Loucy (cell line): ENCODE results near the gene TTC12.

Experiments
- H2AFZ ChIP-seq: fragments of 200-600 bp; sonication (generic); 2 replicates; pipeline ENCODE4 v1.6.0; 2016; ENCODE audit warnings: antibody characterized with exemption, mild to moderate bottlenecking, low read length, moderate library complexity
- H3F3A ChIP-seq: fragments of 200-600 bp; 2 replicates; pipeline ENCODE4 v1.6.0; 2016; ENCODE audit warnings: antibody characterized with exemption, low read depth, mild to moderate bottlenecking
- H3K27me3 ChIP-seq: fragments of 200-600 bp; sonication (generic); 2 replicates; pipeline ENCODE4 v1.6.1; 2014; ENCODE audit warnings: low read length, mild to moderate bottlenecking; ENCODE audit not compliant: insufficient read depth, poor library complexity, severe bottlenecking
- H3K36me3 ChIP-seq: fragments of 200-600 bp; sonication (generic); 2 replicates; pipeline ENCODE4 v1.6.1; 2016; ENCODE audit warnings: low read length; ENCODE audit not compliant: insufficient read depth
- H3K4me1 ChIP-seq: fragments of 200-600 bp; sonication (generic); 2 replicates; pipeline ENCODE4 v1.5.1; 2014; ENCODE audit warnings: low read length, mild to moderate bottlenecking; ENCODE audit not compliant: insufficient read depth, poor library complexity, severe bottlenecking
- H3K4me2 ChIP-seq: fragments of 200-600 bp; sonication (generic); 2 replicates; pipeline ENCODE4 v1.6.0; 2014; ENCODE audit warnings: antibody characterized with exemption, low read length, low read depth, mild to moderate bottlenecking; ENCODE audit not compliant: poor library complexity, severe bottlenecking
- H3K4me3 ChIP-seq: fragments of 200-600 bp; sonication (generic); 2 replicates; pipeline ENCODE4 v1.5.1; 2014; ENCODE audit warnings: low read length, mild to moderate bottlenecking, mixed read lengths; ENCODE audit not compliant: poor library complexity, severe bottlenecking
- H3K79me2 ChIP-seq: fragments of 200-600 bp; sonication (generic); 2 replicates; pipeline ENCODE4 v1.6.1; 2014; ENCODE audit warnings: low read length; ENCODE audit not compliant: insufficient read depth
- H3K9ac ChIP-seq: fragments of 200-600 bp; sonication (generic); 2 replicates; pipeline ENCODE4 v1.6.0; 2014; ENCODE audit warnings: mild to moderate bottlenecking, low read depth, low read length, moderate library complexity; ENCODE audit not compliant: poor library complexity, severe bottlenecking
- H3K9me2 ChIP-seq: fragments of 200-600 bp; sonication (generic); replicated peaks from 2 replicates; pipeline ENCODE4 v1.6.1; 2016; ENCODE audit warnings: low read depth, low read length, mixed read lengths
- H3K9me3 ChIP-seq: fragments of 200-600 bp; sonication (generic); 2 replicates; pipeline ENCODE4 v1.6.1; 2014; ENCODE audit warnings: mild to moderate bottlenecking, antibody characterized with exemption, low read length, low read depth; ENCODE audit not compliant: insufficient read depth
- H4K20me1 ChIP-seq: fragments of 200-600 bp; sonication (generic); 2 replicates; pipeline ENCODE4 v1.6.0; 2014; ENCODE audit warnings: antibody characterized with exemption, low read length, mild to moderate bottlenecking; ENCODE audit not compliant: insufficient read depth, poor library complexity, severe bottlenecking
- CTCF ChIP-seq: fragments of 200-600 bp; sonication (generic); conservative IDR thresholded peaks from 2 replicates; pipeline ENCODE4 v1.5.1; 2014; ENCODE audit warnings: mild to moderate bottlenecking, antibody characterized with exemption, low read length
- EZH2phosphoT487 ChIP-seq: fragments of 200-600 bp; IDR thresholded peaks from 2 replicates; pipeline ENCODE4 v1.6.1; 2018; ENCODE audit warnings: antibody characterized with exemption, mild to moderate bottlenecking, moderate library complexity, borderline replicate concordance

Gene TTC12

DNA sequence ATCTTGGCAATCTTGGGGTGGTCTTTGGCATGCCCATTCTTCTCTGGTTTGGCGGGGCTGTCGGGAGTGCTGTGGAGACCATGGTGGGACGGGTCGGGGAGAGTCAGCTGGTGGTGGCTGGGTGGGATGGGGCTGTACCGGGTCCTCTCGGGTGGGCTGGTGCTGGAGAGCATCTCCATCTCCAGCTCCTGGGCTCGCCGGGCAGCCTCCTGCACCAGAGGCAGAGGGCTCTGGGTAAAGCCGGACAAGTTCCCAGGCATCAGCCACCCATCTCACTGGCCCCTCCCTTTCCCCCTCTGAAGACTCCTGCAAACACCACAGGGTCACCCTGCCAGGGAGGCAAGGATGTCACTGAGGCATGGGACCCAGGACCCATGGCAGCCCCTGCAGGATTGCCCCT is 98.3 kb downstream of the TTC12 start:
- Histone ChIP-seq H3K9me3 (no peaks in the 10 kb centered on the region), H3K4me2 (no peak overlapping the region), H3K79me2 (no peaks in the 10 kb centered on the region), H3K36me3 (no peaks in the 10 kb centered on the region), H2AFZ (no peak overlapping the region), H4K20me1 (no peaks in the 10 kb centered on the region), H3K4me3 (no peak overlapping the region), H3K27me3 (no peaks in the 10 kb centered on the region), H3K9me2 (no peaks in the 10 kb centered on the region), H3F3A (no peaks in the 10 kb centered on the region), H3K4me1 (no peaks in the 10 kb centered on the region), H3K9ac (no peak overlapping the region)
- TF ChIP-seq EZH2phosphoT487 (no peak), CTCF (no peak)

DNA sequence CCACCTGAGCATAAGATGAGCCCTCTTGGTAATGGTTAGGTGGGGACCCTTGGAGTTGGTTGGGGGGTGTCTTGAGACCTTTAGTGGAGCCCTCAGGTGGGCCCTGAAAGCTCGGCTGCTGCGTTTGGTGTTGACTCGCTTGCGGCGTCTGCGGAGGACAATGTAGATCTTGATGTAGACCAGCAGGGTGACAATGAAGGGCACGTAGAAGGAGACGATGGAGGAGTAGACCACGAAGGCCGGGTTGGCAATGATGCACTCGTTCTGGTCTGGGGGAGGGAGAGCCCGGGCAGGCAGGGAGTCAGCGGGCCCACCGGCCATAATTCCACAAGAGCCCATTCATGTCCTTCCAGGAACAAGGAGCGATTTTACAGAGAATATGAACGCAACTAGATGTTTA is 101.0 kb downstream of the TTC12 start:
- Histone ChIP-seq H2AFZ (no peak overlapping the region), H3K36me3 (no peaks in the 10 kb centered on the region)

More for the DNA sequence above, 101.0 kb downstream of the TTC12 start:
- no peaks in the 10 kb centered on the region for H4K20me1 ChIP-seq
- H3K9me3 ChIP-seq, result no peaks in the 10 kb centered on the region
- no peaks in the 10 kb centered on the region for H3K79me2 ChIP-seq
- H3K9ac ChIP-seq, result no peak overlapping the region
- H3K27me3 ChIP-seq, result no peaks in the 10 kb centered on the region
- H3K4me1 ChIP-seq, result no peaks in the 10 kb centered on the region
- no peak overlapping the region for H3K4me2 ChIP-seq
- no peaks in the 10 kb centered on the region for H3F3A ChIP-seq
- H3K9me2 ChIP-seq, result no peaks in the 10 kb centered on the region
- no peak overlapping the region for H3K4me3 ChIP-seq
- TF ChIP-seq CTCF, result no peak
- TF ChIP-seq EZH2phosphoT487, result no peak
